ENCODE data around the gene RNF207.

Gene RNF207

GRCh38 chr1:6269720-6270400 lies 63.9 kb downstream of the RNF207 start:
- DNase-seq = peak; percentile 69

- DNase-seq = no peak
These were observed 64.5 kb downstream of the RNF207 start for GRCh38 chr1:6270401-6270800.

Data from right forelimb (tissue), 1 donor.